C4-2B (cell line): ENCODE measurements around the gene TRPC6.
"Not testable (repeated sequence)": the region's sequence is repeated elsewhere in the genome, so short reads cannot be mapped to it uniquely, and the experiment has no call there.

Experiments used
- H3K27ac ChIP-seq: fragments of 450-650 bp; 2 replicates; pipeline ENCODE4 v1.5.1; 2017
- CTCF ChIP-seq: fragments of 450-650 bp; conservative IDR thresholded peaks from 2 replicates; pipeline ENCODE4 v1.5.1; 2017; ENCODE audit warnings: mild to moderate bottlenecking
- ZFX ChIP-seq: fragments of 450-650 bp; IDR thresholded peaks from 2 replicates; pipeline ENCODE4 v1.6.1; 2017

Gene TRPC6

DNA sequence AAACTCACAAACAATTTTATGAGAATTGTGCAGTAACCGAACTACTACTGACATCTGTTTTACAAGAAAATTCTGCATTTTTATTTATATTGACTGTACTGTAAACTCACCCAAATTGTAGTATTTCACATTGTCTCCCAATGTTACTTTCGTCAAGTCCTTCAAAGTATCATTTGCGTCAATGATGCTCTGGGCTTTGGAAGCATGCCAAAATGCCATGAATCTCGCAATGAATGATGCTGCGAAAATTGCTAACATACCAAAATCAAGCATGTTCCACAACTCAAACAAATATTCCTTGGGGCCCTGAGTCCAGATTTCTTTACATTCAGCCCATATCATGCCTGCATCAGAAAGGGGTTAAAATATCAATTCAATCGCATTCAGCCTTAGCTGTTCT, 107.6 kb downstream of the TRPC6 start:
- no peak overlapping the region for H3K27ac ChIP-seq
- TF ChIP-seq CTCF (no peak), ZFX (no peak)

- no peak overlapping the region for H3K27ac ChIP-seq
- TF ChIP-seq ZFX (no peak), CTCF (no peak)
Measured at GRCh38 chr11:101475699-101476098, 108.1 kb downstream of the TRPC6 start.

- no peak overlapping the region for H3K27ac ChIP-seq
- TF ChIP-seq ZFX, result no peak
- no peak for TF ChIP-seq CTCF
Measured at GRCh38 chr11:101474666-101475065, 109.1 kb downstream of the TRPC6 start.

DNA sequence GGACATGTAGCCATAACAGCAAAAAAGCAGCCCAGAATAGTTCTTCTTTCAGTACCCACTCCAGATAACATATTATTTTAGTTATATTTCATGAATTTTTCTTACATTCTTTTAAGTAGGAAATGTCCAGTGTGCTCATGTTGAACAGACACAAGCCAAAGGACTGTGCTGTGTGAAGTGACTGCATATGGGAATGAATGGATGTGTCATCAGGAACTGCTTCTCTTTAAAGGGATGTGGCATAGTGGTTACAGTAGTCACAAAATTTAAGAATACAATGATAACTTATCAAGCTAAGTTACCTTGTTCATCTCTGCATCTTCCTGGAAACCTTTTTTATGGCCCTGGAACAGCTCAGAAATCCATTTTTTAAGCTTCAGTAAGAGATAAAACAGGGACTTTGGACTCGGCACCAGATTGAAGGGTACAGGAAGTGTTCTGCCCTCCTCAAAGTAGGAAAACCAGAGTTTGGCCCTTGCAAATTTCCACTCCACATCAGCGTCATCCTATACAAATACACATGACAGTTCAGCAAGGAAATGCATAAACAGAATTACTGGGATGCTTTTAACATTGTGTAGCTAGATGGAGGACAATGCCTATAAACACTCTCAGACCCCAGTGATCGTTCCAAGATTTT, 112.8 kb downstream of the TRPC6 start:
- H3K27ac ChIP-seq, result no peak overlapping the region
- no peak for TF ChIP-seq CTCF
- no peak for TF ChIP-seq ZFX

GRCh38 chr11:101470419-101470818, 113.4 kb downstream of the TRPC6 start:
- H3K27ac ChIP-seq, result no peak overlapping the region

DNA sequence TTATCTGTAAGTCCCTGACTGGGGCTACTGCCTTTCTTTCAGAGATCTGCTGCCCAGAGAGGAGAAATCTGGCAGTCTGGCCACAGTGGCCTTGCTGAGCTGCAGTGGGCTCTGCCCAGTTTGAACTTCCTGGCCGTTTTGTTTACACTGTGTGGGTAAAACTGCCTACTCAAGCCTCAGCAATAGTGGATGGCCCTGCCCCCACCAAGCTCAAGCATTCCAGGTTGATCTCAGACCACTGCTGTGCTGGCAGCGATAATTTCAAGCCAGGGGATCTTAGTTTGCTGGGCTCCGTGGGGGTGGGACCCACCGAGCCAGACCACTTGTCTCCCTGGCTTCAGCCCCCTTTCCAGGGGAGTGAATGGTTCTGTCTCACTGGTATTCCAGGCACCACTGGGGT, 117.5 kb downstream of the TRPC6 start:
- H3K27ac ChIP-seq, result peak overlapping the region; percentile 0; the same call in 1 of the 2 replicates
- no peak for TF ChIP-seq ZFX
- TF ChIP-seq CTCF, result no peak

More at GRCh38 chr11:101470419-101470818, 113.4 kb downstream of the TRPC6 start:
- TF ChIP-seq ZFX, result no peak
- TF ChIP-seq CTCF, result no peak

- not testable (repeated sequence) for H3K27ac ChIP-seq
Measured at GRCh38 chr11:101464388-101464787, 119.4 kb downstream of the TRPC6 start.

DNA sequence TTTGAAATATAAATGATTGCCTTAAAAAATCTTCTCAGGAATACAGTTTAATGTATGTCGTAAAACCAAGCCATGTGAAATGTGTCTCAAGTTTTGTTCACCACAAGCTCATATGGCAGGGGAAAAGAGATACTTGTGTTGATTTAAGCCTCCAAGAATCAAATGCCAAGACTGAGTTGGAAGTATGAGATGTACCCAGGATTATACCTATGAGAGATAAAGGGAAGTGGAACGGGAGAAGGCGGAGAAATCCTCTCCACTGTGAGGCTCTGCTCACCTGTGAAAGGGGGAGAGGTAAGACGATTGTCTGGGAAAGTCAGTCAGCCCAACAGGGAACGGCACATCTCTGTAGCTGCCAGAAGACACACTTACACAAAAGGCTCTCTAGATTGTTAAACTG, 124.8 kb downstream of the TRPC6 start:
- TF ChIP-seq CTCF (no peak), ZFX (no peak)
- no peak overlapping the region for H3K27ac ChIP-seq
